CD4-positive, CD25-positive, alpha-beta regulatory T cell (primary cell): ENCODE measurements around the gene OLFM2. TPM values are rescaled to one million over a fixed set of nuclear protein-coding genes. Genes with fewer than 3 reads are reported as not detected.
"Not testable (repeated sequence)": the region's sequence is repeated elsewhere in the genome, so short reads cannot be mapped to it uniquely, and the experiment has no call there.

Experiments
- ATAC-seq, 2 donors: fragments of 150-1000 bp; cut with Tn5 transposase; one replicate each; pipeline ENCODE4 v1.10.0; 2021; ENCODE audit warnings: low read depth in 2 of 2, moderate number of reproducible peaks in 2 of 2, moderate library complexity in 1 of 2
- DNase-seq, 3 donors: peaks; one replicate each; pipeline versions ENCODE4 v3.0.0 to v3.0.0-alpha.2; 2012 to 2022; ENCODE audit warnings: mixed read lengths in 1 of 3
- H3K27ac ChIP-seq: one replicate; pipeline ENCODE4 v1.7.0; 2013; ENCODE audit warnings: mild to moderate bottlenecking, low read length; ENCODE audit not compliant: insufficient read depth, poor library complexity, severe bottlenecking
- H3K27me3 ChIP-seq: one replicate; pipeline ENCODE4 v1.7.0; 2013; ENCODE audit warnings: low read length; ENCODE audit not compliant: control insufficient read depth, insufficient read depth
- H3K36me3 ChIP-seq: one replicate; pipeline ENCODE4 v1.7.0; 2013; ENCODE audit warnings: mild to moderate bottlenecking, low read length, moderate library complexity; ENCODE audit not compliant: control insufficient read depth, insufficient read depth
- H3K4me1 ChIP-seq: 2 replicates; pipeline ENCODE4 v1.7.0; 2013; ENCODE audit warnings: mild to moderate bottlenecking, low read length; ENCODE audit not compliant: insufficient read depth, control insufficient read depth, poor library complexity, severe bottlenecking
- H3K4me3 ChIP-seq: one replicate; pipeline ENCODE4 v1.7.0; 2013; ENCODE audit warnings: low read depth, mild to moderate bottlenecking, low read length, moderate library complexity
- H3K9me3 ChIP-seq, 2 experiments: 1 replicate in 1 of 2; 2 replicates in 1 of 2; pipeline ENCODE4 v1.7.0; 2013; ENCODE audit warnings: low read length in 2 of 2, mild to moderate bottlenecking in 1 of 2, moderate library complexity in 1 of 2; ENCODE audit not compliant: control insufficient read depth in 2 of 2
- H3K27ac Mint-ChIP-seq, 3 donors: one replicate each; pipeline ENCODE4 v1.8.0; 2020 to 2022; ENCODE audit warnings: mild to moderate bottlenecking in 3 of 3, mixed read lengths in 3 of 3, moderate library complexity in 2 of 3
- H3K27me3 Mint-ChIP-seq: one replicate; pipeline ENCODE4 v1.8.0; 2022; ENCODE audit warnings: mild to moderate bottlenecking, mixed read lengths
- H3K36me3 Mint-ChIP-seq: one replicate; pipeline ENCODE4 v1.8.0; 2020; ENCODE audit warnings: mixed read lengths
- H3K4me1 Mint-ChIP-seq, 4 donors: one replicate each; pipeline ENCODE4 v1.8.0; 2020 to 2022; ENCODE audit warnings: mixed read lengths in 4 of 4, mild to moderate bottlenecking in 1 of 4
- H3K4me3 Mint-ChIP-seq, 4 donors: one replicate each; pipeline ENCODE4 v1.8.0; 2020 to 2022; ENCODE audit warnings: mild to moderate bottlenecking in 4 of 4, mixed read lengths in 4 of 4, moderate library complexity in 3 of 4
- H3K9me3 Mint-ChIP-seq, 7 donors: one replicate each; pipeline ENCODE4 v1.8.0; 2020 to 2022; ENCODE audit warnings: mixed read lengths in 7 of 7, mild to moderate bottlenecking in 3 of 7, moderate library complexity in 2 of 7
- polyA plus RNA-seq, 4 donors: library from polyadenylated mRNA; unstranded; fragments of 300-500 nt; fragmentation: Illumina TruSeq; gene quantifications; one replicate each; pipeline ENCODE4 v1.2.3, GENCODE V29; 2021
- total RNA-seq: library from RNA; stranded (reverse); gene quantifications from one replicate; pipeline ENCODE4 v1.2.3, GENCODE V29; 2022

The OLFM2 gene
- total and polyA plus RNA-seq, 5 donors from 2014 or later = 7.7 to 22.4 (median 14.4) TPM

GRCh38 chr19:9847087-9847671, 89.1 kb downstream of the OLFM2 start:
- Histone ChIP-seq H3K4me3 (no peak overlapping the region), H3K36me3 (peaks cover 55% of the 10 kb centered on the region), H3K27me3 (no peaks in the 10 kb centered on the region), H3K27ac (no peak overlapping the region), H3K9me3 (no peaks in the 10 kb centered on the region), H3K4me1 (peaks cover 10% of the 10 kb centered on the region)
- peaks cover 0 to 36% (median 11%) of the 10 kb centered on the region in 4 donors for H3K4me1 Mint-ChIP-seq
- no peak overlapping the region for H3K4me3 Mint-ChIP-seq
- no peaks in the 10 kb centered on the region for H3K27me3 Mint-ChIP-seq
- ATAC-seq (peak in 1 of 2 donors; percentile 40), DNase-seq (peak in 1 of 3 donors; percentile 52)
- peaks cover 27% of the 10 kb centered on the region for H3K36me3 Mint-ChIP-seq
- H3K27ac Mint-ChIP-seq = peak overlapping the region in 2 of 3 donors; percentile 15 to 36
- H3K9me3 Mint-ChIP-seq = peaks cover 0 to 2% (median 0%) of the 10 kb centered on the region in 7 donors

GRCh38 chr19:9843626-9844273, 92.6 kb downstream of the OLFM2 start:
- H3K27ac Mint-ChIP-seq = peak overlapping the region in 1 of 3 donors; percentile 23

GRCh38 chr19:9842834-9843625, 93.3 kb downstream of the OLFM2 start:
- no peak overlapping the region for H3K27ac Mint-ChIP-seq
- H3K4me3 Mint-ChIP-seq = no peak overlapping the region
- H3K4me3 ChIP-seq = no peak overlapping the region
- peaks cover 43% of the 10 kb centered on the region for H3K36me3 Mint-ChIP-seq
- ATAC-seq (no peak), DNase-seq (no peak)
- H3K36me3 ChIP-seq = peaks cover 88% of the 10 kb centered on the region
- H3K4me1 ChIP-seq = peaks cover 6% of the 10 kb centered on the region
- no peaks in the 10 kb centered on the region for H3K27me3 ChIP-seq
- peaks cover 0 to 2% (median 0%) of the 10 kb centered on the region in 7 donors for H3K9me3 Mint-ChIP-seq
- peaks cover 0 to 42% (median 12%) of the 10 kb centered on the region in 4 donors for H3K4me1 Mint-ChIP-seq
- no peaks in the 10 kb centered on the region for H3K9me3 ChIP-seq
- H3K27me3 Mint-ChIP-seq = no peaks in the 10 kb centered on the region
- no peak overlapping the region for H3K27ac ChIP-seq

More at GRCh38 chr19:9843626-9844273, 92.6 kb downstream of the OLFM2 start:
- Mint-ChIP-seq H3K36me3 (peaks cover 42% of the 10 kb centered on the region), H3K4me1 (peaks cover 0 to 43% (median 12%) of the 10 kb centered on the region in 4 donors)
- H3K4me3 Mint-ChIP-seq, ATAC-seq, H3K27me3 Mint-ChIP-seq, H3K27ac ChIP-seq, H3K27me3 ChIP-seq, H3K4me3 ChIP-seq, H3K9me3 Mint-ChIP-seq, H3K9me3 ChIP-seq, DNase-seq, H3K4me1 ChIP-seq: not testable (repeated sequence)
- peaks cover 87% of the 10 kb centered on the region for H3K36me3 ChIP-seq

- H3K27ac Mint-ChIP-seq = no peak overlapping the region
- H3K4me1 ChIP-seq = peaks cover 18% of the 10 kb centered on the region
- H3K27me3 Mint-ChIP-seq = no peaks in the 10 kb centered on the region
- H3K27ac ChIP-seq = no peak overlapping the region
- DNase-seq (no peak), ATAC-seq (no peak)
- H3K27me3 ChIP-seq = no peaks in the 10 kb centered on the region
- H3K4me3 Mint-ChIP-seq = peak overlapping the region in 2 of 4 donors; percentile 50 to 74
- no peak overlapping the region for H3K4me3 ChIP-seq
- H3K4me1 Mint-ChIP-seq = peaks cover 5 to 43% (median 19%) of the 10 kb centered on the region in 4 donors
- peaks cover 0 to 2% (median 0%) of the 10 kb centered on the region in 7 donors for H3K9me3 Mint-ChIP-seq
- H3K36me3 Mint-ChIP-seq = peaks cover 32% of the 10 kb centered on the region
- H3K36me3 ChIP-seq = peaks cover 69% of the 10 kb centered on the region
- H3K9me3 ChIP-seq = no peaks in the 10 kb centered on the region
These were observed 96.9 kb downstream of the OLFM2 start for GRCh38 chr19:9839415-9839814.

- Histone ChIP-seq H3K4me1 (peaks cover 19% of the 10 kb centered on the region), H3K27ac (no peak overlapping the region), H3K4me3 (no peak overlapping the region), H3K27me3 (no peaks in the 10 kb centered on the region), H3K9me3 (no peaks in the 10 kb centered on the region), H3K36me3 (peaks cover 58% of the 10 kb centered on the region)
- H3K9me3 Mint-ChIP-seq = peaks cover 0 to 2% (median 0%) of the 10 kb centered on the region in 7 donors
- peak overlapping the region in 1 of 3 donors; percentile 20 for H3K27ac Mint-ChIP-seq
- ATAC-seq (no peak), DNase-seq (no peak)
- peaks cover 25% of the 10 kb centered on the region for H3K36me3 Mint-ChIP-seq
- H3K27me3 Mint-ChIP-seq = no peaks in the 10 kb centered on the region
- peak overlapping the region in 1 of 4 donors; percentile 69 for H3K4me3 Mint-ChIP-seq
- H3K4me1 Mint-ChIP-seq = peaks cover 5 to 42% (median 19%) of the 10 kb centered on the region in 4 donors
These were observed 98.0 kb downstream of the OLFM2 start for GRCh38 chr19:9838324-9838723.

GRCh38 chr19:9836021-9836420, 100.3 kb downstream of the OLFM2 start:
- Histone ChIP-seq H3K27me3 (no peaks in the 10 kb centered on the region), H3K4me3 (peak overlapping the region; percentile 77), H3K27ac (peak overlapping the region; percentile 63)

GRCh38 chr19:9835507-9835949, 100.8 kb downstream of the OLFM2 start:
- H3K4me1 Mint-ChIP-seq = peaks cover 5 to 32% (median 16%) of the 10 kb centered on the region in 4 donors
- Histone ChIP-seq H3K4me3 (peak overlapping the region; percentile 77), H3K27ac (peak overlapping the region; percentile 63), H3K4me1 (peaks cover 19% of the 10 kb centered on the region), H3K27me3 (no peaks in the 10 kb centered on the region), H3K36me3 (peaks cover 33% of the 10 kb centered on the region), H3K9me3 (no peaks in the 10 kb centered on the region)
- ATAC-seq (peak in 1 of 2 donors; percentile 0), DNase-seq (no peak)
- H3K27ac Mint-ChIP-seq = peak overlapping the region in 2 of 3 donors; percentile 73 to 85
- H3K27me3 Mint-ChIP-seq = no peaks in the 10 kb centered on the region
- H3K4me3 Mint-ChIP-seq = peak overlapping the region; percentile 79 to 98 (median 93)
- H3K9me3 Mint-ChIP-seq = no peaks in the 10 kb centered on the region
- peaks cover 10% of the 10 kb centered on the region for H3K36me3 Mint-ChIP-seq

More at GRCh38 chr19:9836021-9836420, 100.3 kb downstream of the OLFM2 start:
- Mint-ChIP-seq H3K4me1 (peaks cover 5 to 34% (median 16%) of the 10 kb centered on the region in 4 donors), H3K9me3 (no peaks in the 10 kb centered on the region), H3K27ac (peak overlapping the region in 2 of 3 donors; percentile 73 to 85), H3K36me3 (peaks cover 10% of the 10 kb centered on the region), H3K4me3 (peak overlapping the region; percentile 79 to 98 (median 93)), H3K27me3 (no peaks in the 10 kb centered on the region)
- no peak for ATAC-seq
- Histone ChIP-seq H3K4me1 (peaks cover 19% of the 10 kb centered on the region), H3K36me3 (peaks cover 37% of the 10 kb centered on the region), H3K9me3 (no peaks in the 10 kb centered on the region)
- no peak for DNase-seq
